HEK293T (cell line): ENCODE measurements around the gene SETD1A.

Experiments
- ARNT ChIP-seq: fragments of 450-650 bp; IDR thresholded peaks from 2 replicates; pipeline ENCODE4 v1.6.1; 2017; ENCODE audit warnings: mild to moderate bottlenecking
- ELF4 ChIP-seq: fragments of 450-650 bp; IDR thresholded peaks from 2 replicates; pipeline ENCODE4 v1.6.1; 2017; ENCODE audit warnings: antibody characterized with exemption
- FOXK2 ChIP-seq: fragments of 450-650 bp; IDR thresholded peaks from 2 replicates; pipeline ENCODE4 v1.6.1; 2016; ENCODE audit warnings: mild to moderate bottlenecking
- L3MBTL2 ChIP-seq: fragments of 450-650 bp; conservative IDR thresholded peaks from 2 replicates; pipeline ENCODE4 v1.6.1; 2016; ENCODE audit warnings: mild to moderate bottlenecking
- LEF1 ChIP-seq: fragments of 450-650 bp; IDR thresholded peaks from 2 replicates; pipeline ENCODE4 v1.6.1; 2017; ENCODE audit warnings: mild to moderate bottlenecking, borderline replicate concordance

GRCh38 chr16:30921459-30921747 is 36.2 kb upstream of the SETD1A start:
- TF ChIP-seq ELF4 (no peak), L3MBTL2 (no peak), ARNT (no peak), LEF1 (no peak), FOXK2 (no peak)
